Lung (tissue), 12 donors: ENCODE results near the gene EXOC2. TPM values are rescaled to one million over a fixed set of nuclear protein-coding genes. Genes with fewer than 3 reads are reported as not detected.

Experiments used
- ATAC-seq: fragments of 200-7000 bp; cut with Tn5 transposase; one replicate; pipeline ENCODE4 v1.9.1; 2020; ENCODE audit warnings: moderate number of reproducible peaks; ENCODE audit not compliant: insufficient read depth, low FRiP score
- DNase-seq, 3 donors: peaks; one replicate each; pipeline ENCODE4 v3.0.0-alpha.2; 2013 to 2017
- H3K27ac ChIP-seq, 2 donors: one replicate each; pipeline ENCODE4 v1.5.1; 2013; ENCODE audit warnings: mild to moderate bottlenecking in 2 of 2, moderate library complexity in 2 of 2, control low read depth in 1 of 2, inconsistent platforms in 1 of 2, low read depth in 1 of 2, low read length in 1 of 2
- H3K27me3 ChIP-seq, 3 donors: one replicate each; pipeline ENCODE4 v1.5.1; 2013; ENCODE audit warnings: low read length in 2 of 3; ENCODE audit not compliant: control insufficient read depth in 3 of 3, insufficient read depth in 3 of 3
- H3K36me3 ChIP-seq, 4 donors: one replicate each; pipeline ENCODE4 v1.5.1; 2013; ENCODE audit warnings: low read length in 4 of 4, mild to moderate bottlenecking in 1 of 4, moderate library complexity in 1 of 4; ENCODE audit not compliant: control insufficient read depth in 4 of 4, insufficient read depth in 4 of 4
- H3K4me1 ChIP-seq, 5 donors: one replicate each; pipeline ENCODE4 v1.5.1; 2013; ENCODE audit warnings: low read length in 5 of 5, mild to moderate bottlenecking in 2 of 5, moderate library complexity in 1 of 5; ENCODE audit not compliant: control insufficient read depth in 5 of 5, insufficient read depth in 5 of 5
- H3K4me3 ChIP-seq: one replicate; pipeline ENCODE4 v1.5.1; 2013; ENCODE audit warnings: mild to moderate bottlenecking, control low read depth, moderate library complexity
- H3K9ac ChIP-seq, 2 donors: one replicate each; pipeline ENCODE4 v1.5.1; 2013; ENCODE audit warnings: low read length in 2 of 2, control low read depth in 1 of 2; ENCODE audit not compliant: insufficient read depth in 1 of 2
- H3K9me3 ChIP-seq, 4 donors: one replicate each; pipeline ENCODE4 v1.5.1; 2013; ENCODE audit warnings: low read length in 3 of 4, mild to moderate bottlenecking in 1 of 4, moderate library complexity in 1 of 4; ENCODE audit not compliant: control insufficient read depth in 4 of 4, insufficient read depth in 3 of 4
- WGBS, 2 donors: extraction: QIAGEN DNeasy Blood & Tissue Kit; methylation state at CpG; one replicate each; pipeline ENCODE4 v1.1.7; 2013; 5-methylcytosine and 5-hydroxymethylcytosine counted together
- polyA plus RNA-seq, 2 donors: library from polyadenylated mRNA; stranded (reverse); fragments of 200-250 nt; gene quantifications; one replicate each; pipeline ENCODE4 v1.2.1, GENCODE V29; 2013
- total RNA-seq, 2 donors: library from RNA; depleted of rRNA in 1 of 2; stranded (reverse); fragments of >200 nt in 1 of 2; gene quantifications; one replicate each; pipeline ENCODE4 v1.2.1, GENCODE V29; 2014 to 2021
- TF ChIP-seq, protein P1 (sequence below): IDR thresholded peaks from 2 replicates; pipeline ENCODE4 v1.5.1; 2012; ENCODE audit warnings: mild to moderate bottlenecking; ENCODE audit errors: control extremely low read depth, extremely low read depth
- donor health status: control.
- donor health status: control.
- donor health status: Bipolar disorder and iron deficiency.
- donor health status: healthy.
- donor health status: DM: yes; HTN: yes; CAD: no.

The EXOC2 gene
- total and polyA plus RNA-seq, 4 donors: 6.3 to 33.0 (median 12.8) TPM

DNA sequence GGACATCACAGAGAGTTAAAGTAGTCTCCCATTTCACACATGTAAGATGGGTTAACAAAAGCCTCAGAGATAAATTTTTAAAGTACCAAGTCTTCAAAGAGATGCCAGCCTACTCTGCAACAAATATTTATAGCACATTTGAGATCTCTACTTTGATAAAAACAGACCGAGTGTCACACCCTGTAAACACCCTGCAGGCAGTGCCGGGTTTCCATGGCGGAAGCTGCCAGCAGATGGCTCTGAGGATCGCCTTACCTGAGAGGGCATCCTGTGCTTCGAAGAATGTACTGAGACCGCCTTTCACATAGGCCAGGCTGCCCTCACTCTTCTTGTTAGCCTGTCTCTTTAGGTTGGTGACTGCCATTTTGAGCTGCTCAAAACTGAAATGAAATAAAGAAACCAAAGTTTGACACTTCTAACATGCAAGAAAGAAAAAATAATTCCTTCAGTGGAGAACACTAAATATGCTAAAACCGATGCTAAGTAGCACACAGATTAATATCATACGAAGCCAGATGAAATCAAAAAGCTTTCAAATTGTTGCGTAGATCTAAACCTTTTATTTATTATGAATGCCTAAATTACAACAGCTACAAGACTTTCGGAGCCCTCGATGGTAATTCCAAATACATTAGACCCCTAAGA lies 75.4 kb downstream of the EXOC2 start:
- no peak overlapping the region for H3K9ac ChIP-seq
- H3K27me3 ChIP-seq: no peaks in the 10 kb centered on the region
- DNase-seq (no peak), ATAC-seq (no peak)
- TF ChIP-seq, protein P1, sequence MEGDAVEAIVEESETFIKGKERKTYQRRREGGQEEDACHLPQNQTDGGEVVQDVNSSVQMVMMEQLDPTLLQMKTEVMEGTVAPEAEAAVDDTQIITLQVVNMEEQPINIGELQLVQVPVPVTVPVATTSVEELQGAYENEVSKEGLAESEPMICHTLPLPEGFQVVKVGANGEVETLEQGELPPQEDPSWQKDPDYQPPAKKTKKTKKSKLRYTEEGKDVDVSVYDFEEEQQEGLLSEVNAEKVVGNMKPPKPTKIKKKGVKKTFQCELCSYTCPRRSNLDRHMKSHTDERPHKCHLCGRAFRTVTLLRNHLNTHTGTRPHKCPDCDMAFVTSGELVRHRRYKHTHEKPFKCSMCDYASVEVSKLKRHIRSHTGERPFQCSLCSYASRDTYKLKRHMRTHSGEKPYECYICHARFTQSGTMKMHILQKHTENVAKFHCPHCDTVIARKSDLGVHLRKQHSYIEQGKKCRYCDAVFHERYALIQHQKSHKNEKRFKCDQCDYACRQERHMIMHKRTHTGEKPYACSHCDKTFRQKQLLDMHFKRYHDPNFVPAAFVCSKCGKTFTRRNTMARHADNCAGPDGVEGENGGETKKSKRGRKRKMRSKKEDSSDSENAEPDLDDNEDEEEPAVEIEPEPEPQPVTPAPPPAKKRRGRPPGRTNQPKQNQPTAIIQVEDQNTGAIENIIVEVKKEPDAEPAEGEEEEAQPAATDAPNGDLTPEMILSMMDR: no peak
- H3K9me3 ChIP-seq: no peaks in the 10 kb centered on the region
- whole genome bisulfite sequencing, 2 donors: 86 to 91% methylated on average over 11 of the region's 11 CpGs
- H3K27ac ChIP-seq: no peak overlapping the region
- H3K4me1 ChIP-seq: peaks cover 0 to 2% (median 0%) of the 10 kb centered on the region in 5 donors
- no peak overlapping the region for H3K4me3 ChIP-seq
- peaks cover 6 to 17% (median 10%) of the 10 kb centered on the region in 4 donors for H3K36me3 ChIP-seq

DNA sequence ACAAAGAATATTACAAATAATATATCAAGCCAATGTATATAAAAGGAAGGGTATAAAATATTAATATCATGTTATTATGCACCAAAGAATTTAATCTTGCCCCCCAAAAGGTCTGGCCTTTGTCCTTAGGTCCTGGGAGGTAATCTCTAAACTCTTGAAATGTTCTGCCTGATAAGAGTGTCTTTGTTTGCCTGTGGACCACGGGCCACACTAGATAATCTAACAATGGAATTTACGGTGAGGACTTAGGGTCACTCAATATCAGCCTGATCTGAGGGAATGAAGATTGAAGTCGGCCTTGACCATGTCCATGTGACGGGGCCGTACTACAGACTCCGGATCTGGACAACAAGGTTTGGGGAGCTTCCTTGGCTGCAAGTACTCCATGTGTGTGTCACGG lies 79.0 kb downstream of the EXOC2 start:
- Histone ChIP-seq H3K9ac (no peak overlapping the region), H3K9me3 (no peaks in the 10 kb centered on the region), H3K36me3 (peaks cover 6 to 17% (median 9%) of the 10 kb centered on the region in 4 donors), H3K27me3 (no peaks in the 10 kb centered on the region), H3K4me1 (peaks cover 0 to 4% (median 0%) of the 10 kb centered on the region in 5 donors), H3K4me3 (no peak overlapping the region), H3K27ac (no peak overlapping the region)
- ATAC-seq (no peak), DNase-seq (no peak)
- WGBS, 2 donors: 87 to 94% methylated on average over 7 of the region's 7 CpGs
- TF ChIP-seq, protein P1: no peak

DNA sequence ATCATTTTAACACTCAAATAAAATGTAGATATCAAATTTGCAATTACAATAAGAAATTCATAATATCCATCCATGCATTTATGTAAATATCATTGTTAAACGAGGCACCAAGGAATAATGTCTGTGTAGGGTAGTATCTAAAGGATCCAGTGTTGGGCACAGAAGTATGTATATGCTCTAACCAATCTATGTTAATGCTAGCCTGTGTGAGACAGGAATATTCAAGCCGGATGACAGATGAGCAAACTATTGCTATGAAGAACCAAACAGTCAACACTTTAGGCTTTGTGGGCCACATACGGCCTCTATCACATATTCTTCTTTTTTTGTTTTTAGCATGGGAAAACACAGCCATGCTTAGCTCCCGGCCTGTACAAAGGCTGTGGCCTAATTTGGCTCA lies 81.0 kb downstream of the EXOC2 start:
- no peak overlapping the region for H3K4me3 ChIP-seq
- H3K27me3 ChIP-seq: no peaks in the 10 kb centered on the region
- H3K9ac ChIP-seq: no peak overlapping the region
- 62 to 66% methylated on average over 4 of the region's 4 CpGs for WGBS, 2 donors
- ATAC-seq (no peak), DNase-seq (no peak)
- H3K9me3 ChIP-seq: no peaks in the 10 kb centered on the region
- no peak overlapping the region for H3K27ac ChIP-seq
- peaks cover 0 to 4% (median 0%) of the 10 kb centered on the region in 5 donors for H3K4me1 ChIP-seq
- peaks cover 6 to 12% (median 8%) of the 10 kb centered on the region in 4 donors for H3K36me3 ChIP-seq
- TF ChIP-seq, protein P1: no peak
